ENCODE measurements around the gene FAM32A. TPM values are rescaled to one million over a fixed set of nuclear protein-coding genes. Genes with fewer than 3 reads are reported as not detected.
A peak's percentile ranks its signal among the peaks of the same experiment; 100 is the strongest.
"Not testable (repeated sequence)": the region's sequence is repeated elsewhere in the genome, so short reads cannot be mapped to it uniquely, and the experiment has no call there.

The FAM32A gene
- total RNA-seq, 2 donors from 2014 or later, result 29.6 to 44.5 TPM

DNA sequence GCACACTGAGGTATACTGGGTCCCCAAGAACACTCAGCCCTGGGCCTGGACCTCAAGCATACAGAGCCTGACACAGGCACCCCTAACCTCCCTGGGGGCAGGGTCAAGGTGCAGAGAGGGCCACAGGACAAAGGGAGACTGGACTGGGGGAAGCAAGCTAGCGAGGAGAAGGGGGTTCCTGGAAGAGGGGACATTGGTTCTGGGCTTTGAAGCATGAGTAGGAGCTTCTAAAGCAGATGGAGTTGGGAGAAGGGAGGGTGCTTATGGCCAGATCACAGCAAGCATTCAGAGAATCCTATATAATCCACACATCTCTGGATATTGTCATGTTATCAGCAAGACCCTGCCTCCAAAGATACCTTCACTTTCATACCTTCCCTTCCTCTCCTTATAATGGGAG, 15.1 kb upstream of the FAM32A start:
- no peak for DNase-seq
- H3K27me3 ChIP-seq, result no peaks in the 10 kb centered on the region
- no peak overlapping the region for H3K27ac ChIP-seq
- 78 to 100% methylated on average over 1 of the region's 1 CpG for WGBS, 2 donors
- H3K9me3 ChIP-seq, result no peaks in the 10 kb centered on the region
- no peak for TF ChIP-seq POLR2A (IDR thresholded peaks at IDR 0.05)
- TF ChIP-seq, protein P1, sequence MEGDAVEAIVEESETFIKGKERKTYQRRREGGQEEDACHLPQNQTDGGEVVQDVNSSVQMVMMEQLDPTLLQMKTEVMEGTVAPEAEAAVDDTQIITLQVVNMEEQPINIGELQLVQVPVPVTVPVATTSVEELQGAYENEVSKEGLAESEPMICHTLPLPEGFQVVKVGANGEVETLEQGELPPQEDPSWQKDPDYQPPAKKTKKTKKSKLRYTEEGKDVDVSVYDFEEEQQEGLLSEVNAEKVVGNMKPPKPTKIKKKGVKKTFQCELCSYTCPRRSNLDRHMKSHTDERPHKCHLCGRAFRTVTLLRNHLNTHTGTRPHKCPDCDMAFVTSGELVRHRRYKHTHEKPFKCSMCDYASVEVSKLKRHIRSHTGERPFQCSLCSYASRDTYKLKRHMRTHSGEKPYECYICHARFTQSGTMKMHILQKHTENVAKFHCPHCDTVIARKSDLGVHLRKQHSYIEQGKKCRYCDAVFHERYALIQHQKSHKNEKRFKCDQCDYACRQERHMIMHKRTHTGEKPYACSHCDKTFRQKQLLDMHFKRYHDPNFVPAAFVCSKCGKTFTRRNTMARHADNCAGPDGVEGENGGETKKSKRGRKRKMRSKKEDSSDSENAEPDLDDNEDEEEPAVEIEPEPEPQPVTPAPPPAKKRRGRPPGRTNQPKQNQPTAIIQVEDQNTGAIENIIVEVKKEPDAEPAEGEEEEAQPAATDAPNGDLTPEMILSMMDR (IDR thresholded peaks at IDR 0.05), result no peak
- no peak for ATAC-seq
- no peaks in the 10 kb centered on the region for H3K36me3 ChIP-seq (replicated peaks in 1 of 2; ENCODE audit: insufficient read depth in 1 of 2, low read depth in 2 of 2)
- intact Hi-C loops (cut with DNase I), result no loop called here
- no peak overlapping the region for H3K4me3 ChIP-seq
- no peaks in the 10 kb centered on the region for H3K4me1 ChIP-seq

DNA sequence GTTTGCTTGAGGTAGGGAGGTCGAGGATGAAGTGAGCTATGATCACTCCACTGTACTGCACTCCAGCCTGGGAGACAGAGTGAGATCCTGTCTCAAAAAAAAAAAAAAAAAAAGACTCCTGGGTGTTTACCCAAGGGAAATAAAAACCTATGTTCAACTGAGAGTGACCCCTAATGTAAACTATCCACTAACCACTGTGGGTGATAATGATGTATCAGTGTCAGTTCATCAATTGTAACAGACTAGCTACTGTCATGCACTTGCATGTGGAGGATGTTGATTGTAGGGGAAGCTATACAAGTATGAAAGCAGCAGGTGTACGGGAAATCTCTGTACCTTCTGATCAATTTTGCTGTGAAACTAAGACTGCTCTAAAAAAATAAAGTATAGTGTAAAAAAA, 9.3 kb upstream of the FAM32A start:
- WGBS, 2 donors, result 47 to 58% methylated on average over 2 of the region's 2 CpGs
- DNase-seq, result no peak
- no peak overlapping the region for H3K27ac ChIP-seq
- no peak for ATAC-seq
- H3K4me1 ChIP-seq, result no peaks in the 10 kb centered on the region
- intact Hi-C loops (cut with DNase I), result no loop called here
- H3K27me3 ChIP-seq, result no peaks in the 10 kb centered on the region
- no peaks in the 10 kb centered on the region for H3K9me3 ChIP-seq
- TF ChIP-seq POLR2A (IDR thresholded peaks at IDR 0.05), result no peak
- TF ChIP-seq, protein P1 (IDR thresholded peaks at IDR 0.05), result no peak
- H3K4me3 ChIP-seq, result no peak overlapping the region
- no peaks in the 10 kb centered on the region for H3K36me3 ChIP-seq (replicated peaks in 1 of 2; ENCODE audit: insufficient read depth in 1 of 2, low read depth in 2 of 2)

DNA sequence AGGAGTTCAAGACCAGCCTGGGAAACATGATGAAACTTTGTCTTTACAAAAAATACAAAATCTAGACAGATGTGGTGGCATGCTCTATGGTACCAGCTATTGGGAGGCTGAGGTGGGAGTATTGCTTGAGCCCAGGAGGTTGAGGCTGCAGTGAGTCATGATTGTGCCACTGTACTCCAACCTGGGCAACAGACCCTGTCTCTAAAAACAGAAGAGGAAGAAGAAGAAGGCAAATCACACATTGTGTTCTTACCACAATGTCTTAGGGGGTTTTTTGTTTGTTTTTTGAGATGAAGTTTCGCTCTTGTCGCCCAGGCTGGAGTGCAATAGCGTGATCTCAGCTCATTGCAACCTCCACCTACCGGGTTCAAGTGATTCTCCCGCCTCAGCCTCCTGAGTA, 6.3 kb upstream of the FAM32A start:
- not testable (repeated sequence) for H3K9me3 ChIP-seq; H3K4me3 ChIP-seq; ATAC-seq; H3K27ac ChIP-seq; H3K27me3 ChIP-seq; DNase-seq; H3K4me1 ChIP-seq; H3K36me3 ChIP-seq (replicated peaks in 1 of 2; ENCODE audit: insufficient read depth in 1 of 2, low read depth in 2 of 2)
- 66 to 79% methylated on average over 5 of the region's 5 CpGs for WGBS, 2 donors
- intact Hi-C loops (cut with DNase I), result loop anchor here (2.0 kb wide), 1 partner anchor 138 kb away; no protein-coding TSS in a partner anchor

DNA sequence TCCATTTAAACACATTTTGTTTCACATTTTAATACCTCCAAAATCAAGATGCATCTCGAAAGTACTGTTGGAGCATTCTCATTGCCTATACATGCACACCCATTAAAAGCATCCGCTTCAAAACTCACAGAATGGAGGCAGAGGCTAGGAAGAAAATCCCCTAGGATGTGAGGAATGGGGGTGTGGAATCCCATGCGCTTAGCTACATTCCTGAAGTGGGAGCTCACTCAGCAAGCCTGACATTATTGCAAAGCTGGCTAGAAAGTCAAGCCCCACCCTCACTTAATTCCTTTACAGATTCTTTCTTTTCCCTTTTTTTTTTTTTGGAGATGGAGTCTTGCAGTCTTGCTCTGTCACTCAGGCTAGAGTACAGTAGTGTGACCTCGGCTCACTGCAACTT, 4.6 kb upstream of the FAM32A start:
- intact Hi-C loops (cut with DNase I), result loop anchor here (5.0 kb wide), 1 partner anchor 548 kb away; no protein-coding TSS in a partner anchor
- Histone ChIP-seq H3K27ac (no peak overlapping the region), H3K9me3 (no peaks in the 10 kb centered on the region), H3K4me1 (peaks cover 12% of the 10 kb centered on the region), H3K27me3 (no peaks in the 10 kb centered on the region), H3K4me3 (no peak overlapping the region), H3K36me3 (replicated peaks in 1 of 2; ENCODE audit: insufficient read depth in 1 of 2, low read depth in 2 of 2) (no peaks in the 10 kb centered on the region)
- no peak for ATAC-seq
- TF ChIP-seq, protein P1 (IDR thresholded peaks at IDR 0.05), result no peak
- TF ChIP-seq POLR2A (IDR thresholded peaks at IDR 0.05), result no peak
- 32 to 45% methylated on average over 4 of the region's 4 CpGs for WGBS, 2 donors
- DNase-seq, result no peak

DNA sequence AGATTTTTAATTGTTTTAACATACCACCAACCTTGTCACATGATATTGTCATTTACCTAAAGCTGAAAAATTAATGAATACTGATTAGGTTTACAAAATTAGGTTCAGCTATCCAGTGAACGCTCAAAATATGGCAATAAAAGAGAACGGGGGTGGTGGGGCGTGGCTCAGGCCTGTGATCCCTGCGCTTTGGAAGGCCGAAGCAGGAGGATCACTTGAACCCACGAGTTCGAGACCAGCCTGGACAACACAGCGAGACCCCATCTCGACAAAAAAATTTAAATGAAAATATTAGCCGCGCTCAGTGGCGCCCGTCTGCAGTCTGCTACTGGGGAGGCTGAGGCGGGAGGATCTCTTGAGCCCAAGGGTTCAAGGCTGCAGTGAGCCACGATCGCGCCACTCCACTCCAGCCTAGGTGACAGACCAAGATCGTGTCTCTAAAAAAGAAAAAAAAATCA, 516 bp upstream of the FAM32A start:
- no peak for TF ChIP-seq POLR2A (IDR thresholded peaks at IDR 0.05)
- TF ChIP-seq, protein P1 (IDR thresholded peaks at IDR 0.05), result no peak
- peak overlapping the region in 3 of 4 donors; percentile 51 to 80 (median 56) for H3K27ac ChIP-seq
- no peaks in the 10 kb centered on the region for H3K9me3 ChIP-seq
- peak overlapping the region in 1 of 2 donors; percentile 28 for H3K4me3 ChIP-seq
- 35 to 36% methylated on average over 18 of the region's 18 CpGs for WGBS, 2 donors
- peaks cover 29% of the 10 kb centered on the region for H3K4me1 ChIP-seq
- peaks cover 0 to 2% of the 10 kb centered on the region in 2 donors for H3K36me3 ChIP-seq (replicated peaks in 1 of 2; ENCODE audit: insufficient read depth in 1 of 2, low read depth in 2 of 2)
- intact Hi-C loops (cut with DNase I), result loop anchor here (5.0 kb wide), 1 partner anchor 552 kb away; no protein-coding TSS in a partner anchor
- H3K27me3 ChIP-seq, result no peaks in the 10 kb centered on the region
- DNase-seq (peak in 1 of 4 donors; percentile 22), ATAC-seq (no peak)

Data from body of pancreas (tissue), 4 donors.